Upper lobe of right lung (tissue), 1 donor: ENCODE measurements around the gene C19orf81. TPM values are rescaled to one million over a fixed set of nuclear protein-coding genes. Genes with fewer than 3 reads are reported as not detected.

Experiments used
- ATAC-seq: fragments of 200-7000 bp; cut with Tn5 transposase; one replicate; pipeline ENCODE4 v1.9.1; 2020; ENCODE audit warnings: mild to moderate bottlenecking, moderate library complexity
- DNase-seq: peaks from one replicate; pipeline ENCODE4 v3.0.0-alpha.2; 2020
- H3K27ac ChIP-seq: fragments of 200-600 bp; one replicate; pipeline ENCODE4 v1.8.0; 2022
- H3K27me3 ChIP-seq: fragments of 200-600 bp; one replicate; pipeline ENCODE4 v1.8.0; 2022; ENCODE audit warnings: mild to moderate bottlenecking
- H3K36me3 ChIP-seq: fragments of 200-600 bp; one replicate; pipeline ENCODE4 v1.8.0; 2022
- H3K4me1 ChIP-seq: fragments of 200-600 bp; one replicate; pipeline ENCODE4 v1.8.0; 2022
- H3K4me3 ChIP-seq: fragments of 200-600 bp; one replicate; pipeline ENCODE4 v1.8.0; 2022; ENCODE audit warnings: mild to moderate bottlenecking
- H3K9me3 ChIP-seq: fragments of 200-600 bp; one replicate; pipeline ENCODE4 v1.8.0; 2022
- CTCF ChIP-seq: fragments of 200-600 bp; IDR thresholded peaks from one replicate; pipeline ENCODE4 v1.8.0; 2022; ENCODE audit warnings: antibody characterized with exemption
- intact Hi-C: fragments of 100-400 bp; cut with DNase I; formaldehyde crosslinking; loops from one replicate; pipeline ENCODE4 v1.11.0; 2022
- total RNA-seq: library from RNA; stranded (reverse); fragmentation: NEBNext Ultra II Directional; extraction: Animal tissue kit (Norgen Biotek cat#: 25700); gene quantifications from one replicate; pipeline ENCODE4 v1.2.1, GENCODE V29; 2021
- donor health status: DM: no; HTN: yes; CAD: no; lungs with severe emphysema.

C19orf81 gene
- total RNA-seq, 1 donor from 2014 or later: 3.9 TPM

GRCh38 chr19:50697414-50698124 is 48.3 kb downstream of the C19orf81 start:
- ATAC-seq (no peak), DNase-seq (no peak)
- H3K9me3 ChIP-seq: no peaks in the 10 kb centered on the region
- intact Hi-C loops: no loop called here
- H3K27me3 ChIP-seq: peaks cover 45% of the 10 kb centered on the region
- no peak overlapping the region for H3K4me3 ChIP-seq
- H3K27ac ChIP-seq: no peak overlapping the region
- no peaks in the 10 kb centered on the region for H3K36me3 ChIP-seq
- TF ChIP-seq CTCF: no peak
- no peaks in the 10 kb centered on the region for H3K4me1 ChIP-seq

- ATAC-seq (no peak), DNase-seq (no peak)
- no peak for TF ChIP-seq CTCF
- H3K36me3 ChIP-seq: no peaks in the 10 kb centered on the region
- no peaks in the 10 kb centered on the region for H3K4me1 ChIP-seq
- no peak overlapping the region for H3K27ac ChIP-seq
- no peak overlapping the region for H3K4me3 ChIP-seq
- H3K9me3 ChIP-seq: no peaks in the 10 kb centered on the region
- intact Hi-C loops: no loop called here
- peaks cover 41% of the 10 kb centered on the region for H3K27me3 ChIP-seq
These were observed 52.2 kb downstream of the C19orf81 start for GRCh38 chr19:50701367-50701985.

- intact Hi-C loops: no loop called here
- no peak overlapping the region for H3K4me3 ChIP-seq
- ATAC-seq: no peak
These were observed 53.1 kb downstream of the C19orf81 start for GRCh38 chr19:50702158-50702870.

GRCh38 chr19:50702871-50703829 is 53.9 kb downstream of the C19orf81 start:
- no peak for TF ChIP-seq CTCF
- peak; percentile 40 for ATAC-seq

More at GRCh38 chr19:50702158-50702870, 53.1 kb downstream of the C19orf81 start:
- H3K36me3 ChIP-seq: no peaks in the 10 kb centered on the region
- peaks cover 41% of the 10 kb centered on the region for H3K27me3 ChIP-seq
- no peak for DNase-seq
- no peak for TF ChIP-seq CTCF
- H3K9me3 ChIP-seq: no peaks in the 10 kb centered on the region
- no peak overlapping the region for H3K27ac ChIP-seq
- H3K4me1 ChIP-seq: no peaks in the 10 kb centered on the region

More at GRCh38 chr19:50702871-50703829, 53.9 kb downstream of the C19orf81 start:
- no peaks in the 10 kb centered on the region for H3K36me3 ChIP-seq
- H3K27ac ChIP-seq: no peak overlapping the region
- no peak for DNase-seq
- no peaks in the 10 kb centered on the region for H3K4me1 ChIP-seq
- H3K27me3 ChIP-seq: peaks cover 41% of the 10 kb centered on the region
- intact Hi-C loops: no loop called here
- no peaks in the 10 kb centered on the region for H3K9me3 ChIP-seq
- no peak overlapping the region for H3K4me3 ChIP-seq
